Gastrocnemius medialis (tissue), 4 donors: ENCODE measurements around the gene AFP. TPM values are rescaled to one million over a fixed set of nuclear protein-coding genes. Genes with fewer than 3 reads are reported as not detected.

ENCODE experiments used
- ATAC-seq, 2 donors: fragments of 150-250 bp; one replicate each; pipeline ENCODE4 v1.9.1; 2016
- DNase-seq, 2 donors: peaks; one replicate each; pipeline ENCODE4 v3.0.0-alpha.2; 2019
- H3K27ac ChIP-seq, 4 donors: fragments of 200-600 bp; sonication (generic); 1 replicate in 1 of 4; 2 replicates in 3 of 4; pipeline ENCODE4 v1.5.1; 2016 to 2018; ENCODE audit warnings: mild to moderate bottlenecking in 2 of 4, moderate library complexity in 1 of 4
- H3K27me3 ChIP-seq, 3 donors: fragments of 200-600 bp; sonication (generic) in 2 of 3; 1 replicate in 1 of 3; 2 replicates in 2 of 3; pipeline versions ENCODE4 v1.5.1 to v1.6.0; 2016 to 2019; ENCODE audit warnings: mild to moderate bottlenecking in 1 of 3, moderate library complexity in 1 of 3
- H3K36me3 ChIP-seq, 2 donors: fragments of 200-600 bp; sonication (generic) in 1 of 2; one replicate each; pipeline ENCODE4 v1.5.1; 2017 to 2018
- H3K4me1 ChIP-seq, 2 donors: fragments of 200-600 bp; sonication (generic) in 1 of 2; one replicate each; pipeline ENCODE4 v1.5.1; 2016 to 2017; ENCODE audit warnings: mild to moderate bottlenecking in 2 of 2
- H3K4me3 ChIP-seq, 4 donors: fragments of 200-600 bp; sonication (generic) in 3 of 4; 1 replicate in 1 of 4; 2 replicates in 3 of 4; pipeline ENCODE4 v1.5.1; 2016 to 2019; ENCODE audit warnings: mild to moderate bottlenecking in 2 of 4
- H3K9me3 ChIP-seq, 3 donors: fragments of 200-600 bp; sonication (generic) in 2 of 3; 1 replicate in 1 of 3; 2 replicates in 2 of 3; pipeline ENCODE4 v1.5.1; 2016 to 2019
- CTCF ChIP-seq, 5 experiments: fragments of 450-650 bp in 3 of 5; fragments of 200-600 bp in 2 of 5; sonication (generic) in 2 of 5; IDR thresholded peaks in 4 of 5; conservative IDR thresholded peaks in 1 of 5; 1 replicate in 4 of 5; 2 replicates in 1 of 5; pipeline ENCODE4 v1.5.1; 2016 to 2019; ENCODE audit warnings: antibody characterized with exemption in 5 of 5, mild to moderate bottlenecking in 3 of 5, moderate library complexity in 3 of 5
- POLR2A ChIP-seq, 2 donors: fragments of 450-650 bp; IDR thresholded peaks; one replicate each; pipeline ENCODE4 v1.6.1; 2017; ENCODE audit warnings: antibody characterized with exemption in 2 of 2, mild to moderate bottlenecking in 2 of 2, moderate library complexity in 2 of 2
- in situ Hi-C, 4 donors: fragments of 200-750 bp; cut with MboI; loops; one replicate each; pipeline versions ENCODE4 v1.15.0 to v1.8.0; 2017; ENCODE audit warnings: low sequenced_read_pairs in 4 of 4
- intact Hi-C: fragments of 100-400 bp; cut with DNase I; formaldehyde crosslinking; loops from one replicate; pipeline ENCODE4 v1.15.1; 2023; ENCODE audit warnings: low total_unique reads
- total RNA-seq, 4 donors: library from RNA; depleted of rRNA; stranded (reverse); fragments of >200 nt; gene quantifications; one replicate each; pipeline versions ENCODE4 v1.1.0 to v1.2.3, GENCODE V29; 2016

Gene AFP
- total RNA-seq, 4 donors from 2014 or later = not detected

DNA sequence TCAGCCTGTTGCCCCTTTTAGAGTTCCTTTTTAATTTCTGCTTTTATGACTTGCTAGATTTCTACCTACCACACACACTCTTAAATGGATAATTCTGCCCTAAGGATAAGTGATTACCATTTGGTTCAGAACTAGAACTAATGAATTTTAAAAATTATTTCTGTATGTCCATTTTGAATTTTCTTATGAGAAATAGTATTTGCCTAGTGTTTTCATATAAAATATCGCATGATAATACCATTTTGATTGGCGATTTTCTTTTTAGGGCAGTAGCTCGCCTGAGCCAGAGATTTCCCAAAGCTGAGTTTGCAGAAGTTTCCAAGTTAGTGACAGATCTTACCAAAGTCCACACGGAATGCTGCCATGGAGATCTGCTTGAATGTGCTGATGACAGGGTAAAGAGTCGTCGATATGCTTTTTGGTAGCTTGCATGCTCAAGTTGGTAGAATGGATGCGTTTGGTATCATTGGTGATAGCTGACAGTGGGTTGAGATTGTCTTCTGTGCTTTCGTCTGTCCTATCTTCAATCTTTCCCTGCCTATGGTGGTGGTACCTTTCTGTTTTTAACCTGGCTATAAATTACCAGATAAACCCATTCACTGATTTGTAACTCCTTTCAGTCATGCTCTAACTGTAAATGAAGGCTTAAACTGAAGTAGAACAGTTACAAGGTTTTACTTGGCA is 24.1 kb upstream of the AFP start:
- intact Hi-C loops = no loop called here
- no peak overlapping the region for H3K27ac ChIP-seq
- no peaks in the 10 kb centered on the region for H3K27me3 ChIP-seq
- in situ Hi-C loops = no loop called here
- H3K9me3 ChIP-seq = no peaks in the 10 kb centered on the region
- no peaks in the 10 kb centered on the region for H3K36me3 ChIP-seq
- H3K4me1 ChIP-seq = no peaks in the 10 kb centered on the region
- no peak for DNase-seq
- H3K4me3 ChIP-seq = no peak overlapping the region
- ATAC-seq = no peak
- no peak for TF ChIP-seq POLR2A (IDR thresholded peaks at IDR 0.05)
- no peak for TF ChIP-seq CTCF (IDR thresholded peaks at IDR 0.05 in 4 of 5, conservative IDR thresholded peaks at IDR 0.05 in 1 of 5)

- intact Hi-C loops = no loop called here
- in situ Hi-C loops = no loop called here
- Histone ChIP-seq H3K9me3 (no peaks in the 10 kb centered on the region), H3K4me3 (no peak overlapping the region), H3K27ac (no peak overlapping the region), H3K27me3 (no peaks in the 10 kb centered on the region), H3K36me3 (no peaks in the 10 kb centered on the region), H3K4me1 (no peaks in the 10 kb centered on the region)
- ATAC-seq (no peak), DNase-seq (no peak)
- no peak for TF ChIP-seq CTCF (IDR thresholded peaks at IDR 0.05 in 4 of 5, conservative IDR thresholded peaks at IDR 0.05 in 1 of 5)
- no peak for TF ChIP-seq POLR2A (IDR thresholded peaks at IDR 0.05)
These were observed 22.7 kb upstream of the AFP start for GRCh38 chr4:73413294-73413755.

DNA sequence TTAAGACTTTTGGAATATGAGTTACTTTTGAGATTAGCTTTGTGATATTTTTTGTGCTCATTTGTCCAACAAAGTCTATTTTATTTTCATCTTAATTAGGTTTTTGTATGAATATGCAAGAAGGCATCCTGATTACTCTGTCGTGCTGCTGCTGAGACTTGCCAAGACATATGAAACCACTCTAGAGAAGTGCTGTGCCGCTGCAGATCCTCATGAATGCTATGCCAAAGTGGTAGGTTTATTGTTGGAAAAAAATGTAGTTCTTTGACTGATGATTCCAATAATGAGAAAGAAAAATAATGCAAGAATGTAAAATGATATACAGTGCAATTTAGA is 21.1 kb upstream of the AFP start:
- in situ Hi-C loops (no loop called here), intact Hi-C loops (no loop called here)
- ATAC-seq = no peak
- no peaks in the 10 kb centered on the region for H3K36me3 ChIP-seq
- H3K4me1 ChIP-seq = no peaks in the 10 kb centered on the region
- no peaks in the 10 kb centered on the region for H3K9me3 ChIP-seq
- H3K27me3 ChIP-seq = no peaks in the 10 kb centered on the region
- DNase-seq = no peak
- no peak overlapping the region for H3K4me3 ChIP-seq
- H3K27ac ChIP-seq = no peak overlapping the region
- TF ChIP-seq POLR2A (IDR thresholded peaks at IDR 0.05) = no peak
- no peak for TF ChIP-seq CTCF (IDR thresholded peaks at IDR 0.05 in 4 of 5, conservative IDR thresholded peaks at IDR 0.05 in 1 of 5)

DNA sequence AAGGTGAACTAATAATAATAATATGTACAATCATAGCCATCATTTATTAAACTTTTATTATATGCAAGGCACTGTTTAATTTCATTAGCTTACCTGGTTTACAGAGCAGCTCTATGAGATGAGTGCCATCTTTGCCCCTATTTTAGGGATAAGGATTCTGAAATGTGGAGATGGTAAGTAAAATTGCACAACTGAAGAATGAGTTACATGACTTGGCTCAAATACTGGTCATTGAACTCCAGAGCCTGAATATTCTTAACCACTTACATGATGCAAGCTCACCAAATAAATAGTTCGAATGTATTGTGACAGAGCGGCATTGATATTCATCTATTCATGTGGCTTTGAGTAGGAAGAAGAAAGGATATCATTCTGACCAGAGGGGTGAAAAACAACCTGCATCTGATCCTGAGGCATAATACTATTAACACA is 20.2 kb upstream of the AFP start:
- Histone ChIP-seq H3K27ac (no peak overlapping the region), H3K4me3 (no peak overlapping the region), H3K27me3 (no peaks in the 10 kb centered on the region), H3K4me1 (no peaks in the 10 kb centered on the region), H3K36me3 (no peaks in the 10 kb centered on the region), H3K9me3 (no peaks in the 10 kb centered on the region)
- DNase-seq = no peak
- in situ Hi-C loops (no loop called here), intact Hi-C loops (no loop called here)
- ATAC-seq = no peak
- no peak for TF ChIP-seq CTCF (IDR thresholded peaks at IDR 0.05 in 4 of 5, conservative IDR thresholded peaks at IDR 0.05 in 1 of 5)
- no peak for TF ChIP-seq POLR2A (IDR thresholded peaks at IDR 0.05)
